HG02588 (cell line): ENCODE measurements around the gene HMGCS1.
"Not testable (repeated sequence)": the region's sequence is repeated elsewhere in the genome, so short reads cannot be mapped to it uniquely, and the experiment has no call there.

Experiments
- ATAC-seq: cut with Tn5 transposase; IDR thresholded peaks from one replicate; pipeline ENCODE4 v1.9.1; 2021; ENCODE audit warnings: mild to moderate bottlenecking, moderate library complexity; ENCODE audit not compliant: unreplicated experiment

Gene HMGCS1

GRCh38 chr5:43279548-43280274, 33.5 kb downstream of the HMGCS1 start:
- ATAC-seq: no peak

GRCh38 chr5:43275391-43275790, 37.8 kb downstream of the HMGCS1 start:
- no peak for ATAC-seq

- ATAC-seq: no peak
Observed at GRCh38 chr5:43274435-43275114, 38.6 kb downstream of the HMGCS1 start.

- ATAC-seq: no peak
Observed at GRCh38 chr5:43273552-43273951, 39.7 kb downstream of the HMGCS1 start.

- ATAC-seq: no peak
Observed at GRCh38 chr5:43270645-43271044, 42.6 kb downstream of the HMGCS1 start.

- peak; percentile 63 for ATAC-seq
Observed at GRCh38 chr5:43268188-43268820, 44.9 kb downstream of the HMGCS1 start.

- ATAC-seq: not testable (repeated sequence)
Observed at GRCh38 chr5:43262269-43262668, 50.9 kb downstream of the HMGCS1 start.

- ATAC-seq: no peak
Observed at GRCh38 chr5:43258116-43258515, 55.1 kb downstream of the HMGCS1 start.

- peak; percentile 39 for ATAC-seq
Observed at GRCh38 chr5:43256261-43256966, 56.8 kb downstream of the HMGCS1 start.

- ATAC-seq: peak; percentile 66
Observed at GRCh38 chr5:43255704-43256103, 57.5 kb downstream of the HMGCS1 start.

GRCh38 chr5:43251754-43252153, 61.5 kb downstream of the HMGCS1 start:
- no peak for ATAC-seq

- peak; percentile 69 for ATAC-seq
Observed at GRCh38 chr5:43245724-43246385, 67.4 kb downstream of the HMGCS1 start.

- peak; percentile 58 for ATAC-seq
Observed at GRCh38 chr5:43244823-43245565, 68.2 kb downstream of the HMGCS1 start.

- ATAC-seq: no peak
Observed at GRCh38 chr5:43243270-43243669, 69.9 kb downstream of the HMGCS1 start.

- no peak for ATAC-seq
Observed at GRCh38 chr5:43242196-43242595, 71.0 kb downstream of the HMGCS1 start.
